Fibroblast of lung (primary cell): ENCODE data around the gene NPAS1.

Source experiments
- CTCF ChIP-seq, 2 donors: IDR thresholded peaks in 1 of 2; conservative IDR thresholded peaks in 1 of 2; 1 replicate in 1 of 2; 2 replicates in 1 of 2; pipeline ENCODE4 v1.5.1; 2011 to 2012; ENCODE audit warnings: low read length in 2 of 2, control low read depth in 1 of 2, inconsistent platforms in 1 of 2, low read depth in 1 of 2, mild to moderate bottlenecking in 1 of 2
- EZH2 ChIP-seq: IDR thresholded peaks from 2 replicates; pipeline ENCODE4 v1.5.1; 2012; ENCODE audit warnings: low read length, control low read depth, mild to moderate bottlenecking; ENCODE audit errors: missing control alignments

- TF ChIP-seq CTCF (conservative IDR thresholded peaks at IDR 0.05 in 1 of 2, IDR thresholded peaks at IDR 0.05 in 1 of 2; ENCODE audit: low read depth in 1 of 2, low read length in 2 of 2) (no peak), EZH2 (no peak)
Measured at GRCh38 chr19:47020132-47020805, 632 bp downstream of the NPAS1 start.
